ENCODE measurements around the gene P2RX7. TPM values are rescaled to one million over a fixed set of nuclear protein-coding genes. Genes with fewer than 3 reads are reported as not detected.

Gene P2RX7
- total RNA-seq (2014; rRNA removed; shearing (Covaris generic); ENCODE audit: low replicate concordance) = 0.18 TPM in 1 of 2 replicates, not detected in the other

DNA sequence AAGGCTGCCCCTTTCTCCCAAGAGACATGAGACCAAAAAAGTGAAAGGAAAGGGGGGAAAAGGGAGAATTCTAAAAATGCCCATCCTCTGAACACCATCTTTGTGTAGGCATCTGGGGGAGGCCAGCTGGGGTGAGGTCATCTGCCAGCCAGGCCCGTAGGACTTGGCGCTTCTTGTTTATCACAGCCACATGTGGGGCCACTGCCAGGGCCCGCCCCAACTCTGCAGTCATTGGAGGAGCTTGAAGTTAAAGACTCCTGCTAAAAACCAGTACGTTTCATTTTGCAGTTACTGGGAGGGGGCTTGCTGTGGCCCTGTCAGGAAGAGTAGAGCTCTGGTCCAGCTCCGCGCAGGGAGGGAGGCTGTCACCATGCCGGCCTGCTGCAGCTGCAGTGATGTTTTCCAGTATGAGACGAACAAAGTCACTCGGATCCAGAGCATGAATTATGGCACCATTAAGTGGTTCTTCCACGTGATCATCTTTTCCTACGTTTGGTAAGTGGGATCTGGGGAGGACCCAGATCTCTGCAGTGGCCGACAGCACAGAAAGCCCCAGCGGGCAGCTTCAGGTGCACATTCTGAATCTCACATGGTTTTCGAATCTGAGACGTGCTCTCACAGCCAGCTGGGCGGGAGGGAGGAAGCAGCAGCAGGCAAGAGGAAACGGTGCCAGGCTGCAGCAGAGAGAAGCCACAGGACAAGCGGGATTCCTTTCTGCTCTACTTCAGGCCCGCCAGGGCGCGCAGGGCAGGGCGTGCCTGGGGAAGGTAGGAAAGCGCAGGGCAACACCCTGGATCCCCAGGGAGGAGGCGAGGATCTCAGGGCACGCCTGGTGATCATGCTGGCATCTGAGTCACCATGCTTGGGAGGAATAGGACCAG, at the start of gene P2RX7:
Gene P2RX7 (plus strand): TSS at position 276 of the 881 bp plus-strand sequence. CDS start 95 bp downstream, at position 371.
- H2AFZ ChIP-seq (ENCODE audit: low read length) = peak within 1 kb of the TSS; percentile 20; the same call in 1 of the 2 replicates
- H3K27me3 ChIP-seq (ENCODE audit: low read length) = no peaks in the 10 kb centered on the region
- H4K20me1 ChIP-seq (ENCODE audit: insufficient read depth, low read depth, low read length) = no peaks in the 10 kb centered on the region
- H3K4me2 ChIP-seq (ENCODE audit: low read depth, low read length, poor library complexity, severe bottlenecking) = peak within 1 kb of the TSS; percentile 13
- H3K9ac ChIP-seq (ENCODE audit: low read length) = no peak within 1 kb of the TSS
- H3K4me3 ChIP-seq (ENCODE audit: low read length) = peak within 1 kb of the TSS; percentile 22; the same call in 1 of the 2 replicates
- no peaks in the 10 kb centered on the region for H3K9me3 ChIP-seq (ENCODE audit: low read length)
- no peaks in the 10 kb centered on the region for H3K9me2 ChIP-seq (replicated peaks; ENCODE audit: insufficient read depth, low read length)
- no peak within 1 kb of the TSS for H3K27ac ChIP-seq (ENCODE audit: low read length)
- no peaks in the 10 kb centered on the region for H3K36me3 ChIP-seq (ENCODE audit: insufficient read depth, low read length)
- H3K4me1 ChIP-seq (ENCODE audit: low read length) = peaks cover 12% of the 10 kb centered on the region
- H3K79me2 ChIP-seq (ENCODE audit: low read length) = no peaks in the 10 kb centered on the region
- no peak for DNase-seq

DNA sequence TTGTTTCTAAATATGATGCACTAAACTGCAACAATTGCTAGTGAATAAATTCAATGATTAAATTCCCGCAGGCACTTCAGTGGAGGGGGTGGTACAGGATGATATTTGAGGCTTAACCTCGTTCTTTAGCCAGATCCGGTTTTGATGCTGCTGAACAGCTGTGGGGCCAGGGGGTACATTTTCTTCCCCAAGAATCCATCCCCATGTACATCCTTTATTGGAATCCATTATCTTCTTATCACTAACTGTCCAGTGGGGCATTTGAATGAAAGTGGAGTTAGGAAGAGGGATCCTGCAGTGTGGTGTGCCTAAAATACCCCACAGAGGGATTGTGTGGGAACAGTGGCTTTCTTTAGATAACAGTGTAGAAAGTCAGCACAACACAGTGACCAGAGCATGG, 48.4 kb upstream of the P2RX7 start:
- Histone ChIP-seq H3K4me3 (ENCODE audit: low read length) (no peak overlapping the region), H4K20me1 (ENCODE audit: insufficient read depth, low read depth, low read length) (no peaks in the 10 kb centered on the region), H3K9ac (ENCODE audit: low read length) (no peak overlapping the region), H3K27me3 (ENCODE audit: low read length) (no peaks in the 10 kb centered on the region), H3K9me2 (replicated peaks; ENCODE audit: insufficient read depth, low read length) (no peaks in the 10 kb centered on the region), H3K27ac (ENCODE audit: low read length) (no peak overlapping the region), H3K4me2 (ENCODE audit: low read depth, low read length, poor library complexity, severe bottlenecking) (no peak overlapping the region), H2AFZ (ENCODE audit: low read length) (no peak overlapping the region), H3K9me3 (ENCODE audit: low read length) (no peaks in the 10 kb centered on the region), H3K4me1 (ENCODE audit: low read length) (no peaks in the 10 kb centered on the region), H3K36me3 (ENCODE audit: insufficient read depth, low read length) (no peaks in the 10 kb centered on the region), H3K79me2 (ENCODE audit: low read length) (no peaks in the 10 kb centered on the region)
- DNase-seq = no peak

DNA sequence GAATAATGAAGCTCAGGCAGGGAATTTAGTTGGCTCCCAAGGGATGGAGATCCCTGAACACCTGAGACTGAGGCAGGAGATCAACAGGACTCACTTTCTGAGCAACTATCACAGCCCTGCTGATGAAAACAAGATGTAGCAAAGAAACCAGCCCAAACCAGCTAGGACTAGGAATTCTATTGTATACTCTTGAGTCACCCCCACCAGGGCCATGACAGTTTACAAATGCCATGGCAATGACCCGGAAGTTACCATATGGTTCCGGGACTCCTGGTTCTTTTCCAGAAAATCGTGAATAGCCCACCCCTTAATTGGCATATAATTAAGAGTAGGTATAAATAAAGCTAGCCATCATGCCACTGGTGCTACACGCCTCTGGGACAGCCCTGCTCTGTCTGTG, 47.6 kb upstream of the P2RX7 start:
- H3K36me3 ChIP-seq (ENCODE audit: insufficient read depth, low read length) = no peaks in the 10 kb centered on the region
- H3K4me2 ChIP-seq (ENCODE audit: low read depth, low read length, poor library complexity, severe bottlenecking) = no peak overlapping the region
- H4K20me1 ChIP-seq (ENCODE audit: insufficient read depth, low read depth, low read length) = no peaks in the 10 kb centered on the region
- no peak for DNase-seq
- H3K4me1 ChIP-seq (ENCODE audit: low read length) = no peaks in the 10 kb centered on the region
- H3K9me3 ChIP-seq (ENCODE audit: low read length) = no peaks in the 10 kb centered on the region
- H3K27me3 ChIP-seq (ENCODE audit: low read length) = no peaks in the 10 kb centered on the region
- H3K9ac ChIP-seq (ENCODE audit: low read length) = no peak overlapping the region
- H3K27ac ChIP-seq (ENCODE audit: low read length) = no peak overlapping the region
- no peak overlapping the region for H2AFZ ChIP-seq (ENCODE audit: low read length)
- H3K79me2 ChIP-seq (ENCODE audit: low read length) = no peaks in the 10 kb centered on the region
- H3K4me3 ChIP-seq (ENCODE audit: low read length) = no peak overlapping the region
- no peaks in the 10 kb centered on the region for H3K9me2 ChIP-seq (replicated peaks; ENCODE audit: insufficient read depth, low read length)

DNA sequence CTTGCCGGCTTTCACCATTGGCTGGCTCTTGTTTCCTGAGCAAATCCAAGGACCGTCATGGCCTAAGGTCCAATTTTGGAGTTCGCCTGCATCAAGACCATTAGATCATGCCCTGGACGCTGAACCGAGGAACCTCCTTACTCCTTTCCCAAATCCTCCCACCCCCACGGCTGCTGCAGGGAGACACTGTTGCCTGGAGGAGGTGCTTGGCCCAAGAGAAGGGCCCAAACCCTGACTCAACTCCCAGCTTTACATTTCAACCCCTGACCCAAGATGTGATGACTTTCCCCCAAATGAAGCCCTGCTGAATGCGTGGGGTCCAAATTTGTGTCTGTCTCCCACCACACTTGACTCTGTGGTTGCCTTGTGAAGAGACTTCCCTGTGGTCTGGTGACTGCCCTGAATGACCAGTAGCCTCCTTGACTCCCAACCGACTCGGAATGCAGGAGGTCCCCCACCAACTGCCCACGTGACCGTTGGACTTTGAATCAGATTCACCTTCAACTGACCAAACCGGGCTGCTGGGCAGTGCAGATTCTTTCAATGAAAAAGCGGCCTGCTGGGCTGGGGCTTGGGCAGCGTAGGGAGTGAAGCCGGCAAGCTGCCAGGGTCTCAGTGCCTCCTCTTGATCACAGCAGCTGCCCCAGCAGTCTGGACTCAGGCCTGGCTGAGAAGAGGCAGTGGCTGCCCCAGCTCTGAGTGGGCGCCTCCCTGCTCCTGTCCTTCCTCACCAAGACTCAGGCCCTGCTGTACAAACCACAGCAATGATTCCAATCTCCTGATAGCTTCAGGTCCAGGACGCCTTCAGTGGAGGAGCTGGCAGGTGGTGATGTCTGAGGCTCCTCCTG, 46.9 kb upstream of the P2RX7 start:
- no peak overlapping the region for H2AFZ ChIP-seq (ENCODE audit: low read length)
- no peaks in the 10 kb centered on the region for H3K79me2 ChIP-seq (ENCODE audit: low read length)
- no peaks in the 10 kb centered on the region for H3K36me3 ChIP-seq (ENCODE audit: insufficient read depth, low read length)
- H3K4me1 ChIP-seq (ENCODE audit: low read length) = no peaks in the 10 kb centered on the region
- no peak overlapping the region for H3K9ac ChIP-seq (ENCODE audit: low read length)
- no peak overlapping the region for H3K4me3 ChIP-seq (ENCODE audit: low read length)
- H3K27me3 ChIP-seq (ENCODE audit: low read length) = no peaks in the 10 kb centered on the region
- no peaks in the 10 kb centered on the region for H3K9me2 ChIP-seq (replicated peaks; ENCODE audit: insufficient read depth, low read length)
- no peak overlapping the region for H3K27ac ChIP-seq (ENCODE audit: low read length)
- H3K9me3 ChIP-seq (ENCODE audit: low read length) = no peaks in the 10 kb centered on the region
- no peaks in the 10 kb centered on the region for H4K20me1 ChIP-seq (ENCODE audit: insufficient read depth, low read depth, low read length)
- no peak overlapping the region for H3K4me2 ChIP-seq (ENCODE audit: low read depth, low read length, poor library complexity, severe bottlenecking)
- no peak for DNase-seq

DNA sequence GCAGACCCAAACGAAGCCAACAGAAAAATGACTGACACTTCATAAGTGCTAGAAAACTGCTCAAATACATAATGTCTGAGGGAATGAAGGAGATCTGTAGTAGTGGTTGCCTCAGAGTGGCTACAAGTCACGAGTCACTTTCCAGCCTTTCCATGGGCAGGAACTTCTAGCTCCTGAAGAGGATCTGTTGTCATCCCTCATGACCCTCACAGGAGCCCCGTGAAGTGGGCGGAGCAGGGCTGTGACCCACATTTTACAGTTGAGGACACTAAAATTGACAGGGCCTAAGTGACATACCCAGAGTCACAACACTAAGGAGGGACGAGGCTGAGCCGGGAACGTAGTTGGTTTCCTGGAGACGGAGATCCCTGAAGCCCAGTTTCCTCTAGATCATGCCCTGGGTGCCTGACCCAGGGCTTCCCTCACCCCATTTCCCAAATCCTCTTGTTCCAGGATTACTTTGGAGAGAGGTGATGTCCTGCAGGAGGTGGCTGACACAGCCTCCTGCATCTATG, 45.8 kb upstream of the P2RX7 start:
- no peak overlapping the region for H3K27ac ChIP-seq (ENCODE audit: low read length)
- no peaks in the 10 kb centered on the region for H3K36me3 ChIP-seq (ENCODE audit: insufficient read depth, low read length)
- H3K9me2 ChIP-seq (replicated peaks; ENCODE audit: insufficient read depth, low read length) = no peaks in the 10 kb centered on the region
- H2AFZ ChIP-seq (ENCODE audit: low read length) = no peak overlapping the region
- H3K4me3 ChIP-seq (ENCODE audit: low read length) = no peak overlapping the region
- no peak overlapping the region for H3K4me2 ChIP-seq (ENCODE audit: low read depth, low read length, poor library complexity, severe bottlenecking)
- DNase-seq = no peak
- no peaks in the 10 kb centered on the region for H4K20me1 ChIP-seq (ENCODE audit: insufficient read depth, low read depth, low read length)
- H3K79me2 ChIP-seq (ENCODE audit: low read length) = no peaks in the 10 kb centered on the region
- H3K9me3 ChIP-seq (ENCODE audit: low read length) = no peaks in the 10 kb centered on the region
- H3K4me1 ChIP-seq (ENCODE audit: low read length) = no peaks in the 10 kb centered on the region
- no peak overlapping the region for H3K9ac ChIP-seq (ENCODE audit: low read length)
- H3K27me3 ChIP-seq (ENCODE audit: low read length) = no peaks in the 10 kb centered on the region

DNA sequence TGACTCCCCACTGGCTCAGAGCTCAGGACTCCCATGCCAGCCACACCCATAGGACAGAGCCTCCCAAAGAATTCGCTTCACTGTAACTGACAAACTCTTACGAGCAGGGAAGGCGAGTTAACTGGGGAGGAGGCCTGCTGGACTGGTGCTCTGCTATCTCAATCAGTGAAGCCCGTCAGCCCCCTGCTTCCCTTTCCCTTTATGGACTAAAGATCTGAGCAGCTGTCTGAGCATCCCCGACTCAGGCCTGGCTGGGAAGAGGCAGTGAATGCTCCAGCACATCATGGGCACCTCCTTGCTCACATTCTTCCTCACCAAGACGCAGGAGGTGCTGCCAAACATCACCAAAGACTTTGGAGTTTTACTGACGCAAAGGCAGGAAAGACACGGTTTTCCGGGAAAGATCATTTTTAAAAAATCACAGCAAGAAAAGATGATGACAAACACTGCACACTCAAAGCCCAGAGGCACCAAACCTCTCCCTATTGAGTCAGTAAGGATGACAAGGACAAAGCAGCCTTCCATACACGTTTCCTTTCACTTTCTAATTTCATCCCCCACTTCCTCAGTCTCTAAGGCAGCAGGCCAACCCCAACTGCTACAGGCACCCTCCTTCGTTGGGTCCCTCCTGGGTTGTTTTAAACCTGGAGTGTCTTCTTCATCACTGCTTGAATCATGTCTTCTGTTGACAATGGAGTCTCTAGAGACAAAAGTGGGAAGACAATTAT, 45.0 kb upstream of the P2RX7 start:
- no peaks in the 10 kb centered on the region for H3K36me3 ChIP-seq (ENCODE audit: insufficient read depth, low read length)
- no peaks in the 10 kb centered on the region for H3K4me1 ChIP-seq (ENCODE audit: low read length)
- H3K9me3 ChIP-seq (ENCODE audit: low read length) = no peaks in the 10 kb centered on the region
- no peak overlapping the region for H3K4me3 ChIP-seq (ENCODE audit: low read length)
- no peak overlapping the region for H2AFZ ChIP-seq (ENCODE audit: low read length)
- H4K20me1 ChIP-seq (ENCODE audit: insufficient read depth, low read depth, low read length) = no peaks in the 10 kb centered on the region
- H3K27ac ChIP-seq (ENCODE audit: low read length) = no peak overlapping the region
- no peak overlapping the region for H3K9ac ChIP-seq (ENCODE audit: low read length)
- no peaks in the 10 kb centered on the region for H3K79me2 ChIP-seq (ENCODE audit: low read length)
- no peak overlapping the region for H3K4me2 ChIP-seq (ENCODE audit: low read depth, low read length, poor library complexity, severe bottlenecking)
- H3K27me3 ChIP-seq (ENCODE audit: low read length) = no peaks in the 10 kb centered on the region
- DNase-seq = no peak
- no peaks in the 10 kb centered on the region for H3K9me2 ChIP-seq (replicated peaks; ENCODE audit: insufficient read depth, low read length)

DNA sequence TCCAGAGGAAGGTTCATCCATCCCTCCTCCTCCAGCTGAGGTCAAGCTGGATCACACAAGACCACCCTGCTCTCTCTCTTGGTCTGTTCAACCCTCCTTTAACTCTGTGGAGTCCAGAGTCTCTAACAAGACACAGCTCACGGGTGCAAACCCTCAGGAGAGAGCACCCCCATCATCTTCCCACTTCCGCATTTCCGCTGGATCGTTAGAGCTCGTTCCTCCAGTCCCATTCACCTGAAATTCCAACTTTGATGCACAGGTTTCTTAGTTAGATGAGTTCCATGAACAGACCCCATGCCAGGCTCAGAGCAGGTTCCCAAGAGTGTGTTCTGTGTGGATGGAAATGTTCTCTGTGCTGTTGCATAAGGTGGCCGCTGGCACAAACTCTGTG, 44.5 kb upstream of the P2RX7 start:
- no peaks in the 10 kb centered on the region for H3K9me2 ChIP-seq (replicated peaks; ENCODE audit: insufficient read depth, low read length)
- no peaks in the 10 kb centered on the region for H3K27me3 ChIP-seq (ENCODE audit: low read length)
- H3K27ac ChIP-seq (ENCODE audit: low read length) = no peak overlapping the region
- H3K4me1 ChIP-seq (ENCODE audit: low read length) = no peaks in the 10 kb centered on the region
- no peak overlapping the region for H3K4me3 ChIP-seq (ENCODE audit: low read length)
- no peaks in the 10 kb centered on the region for H3K9me3 ChIP-seq (ENCODE audit: low read length)
- no peaks in the 10 kb centered on the region for H3K36me3 ChIP-seq (ENCODE audit: insufficient read depth, low read length)
- no peak overlapping the region for H3K9ac ChIP-seq (ENCODE audit: low read length)
- H2AFZ ChIP-seq (ENCODE audit: low read length) = no peak overlapping the region
- no peaks in the 10 kb centered on the region for H4K20me1 ChIP-seq (ENCODE audit: insufficient read depth, low read depth, low read length)
- H3K4me2 ChIP-seq (ENCODE audit: low read depth, low read length, poor library complexity, severe bottlenecking) = no peak overlapping the region
- DNase-seq = no peak
- H3K79me2 ChIP-seq (ENCODE audit: low read length) = no peaks in the 10 kb centered on the region

All from Karpas-422 (cell line).